Effector memory CD4-positive, alpha-beta T cell (primary cell): ENCODE results near the gene ZNF681.
A peak's percentile ranks its signal among the peaks of the same experiment; 100 is the strongest.

ENCODE experiments used
- DNase-seq, 3 donors: peaks; one replicate each; pipeline ENCODE4 v3.0.0-alpha.2; 2020
- H3K27ac ChIP-seq: 2 replicates; pipeline ENCODE4 v1.7.0; 2013; ENCODE audit warnings: mild to moderate bottlenecking, low read length, moderate library complexity; ENCODE audit not compliant: insufficient read depth, poor library complexity, severe bottlenecking
- H3K27me3 ChIP-seq: replicated peaks from 2 replicates; pipeline ENCODE4 v1.7.0; 2013; ENCODE audit warnings: mild to moderate bottlenecking, low read length; ENCODE audit not compliant: insufficient read depth, control insufficient read depth, poor library complexity, severe bottlenecking
- H3K36me3 ChIP-seq: 2 replicates; pipeline ENCODE4 v1.7.0; 2013; ENCODE audit warnings: mild to moderate bottlenecking, low read length, moderate library complexity; ENCODE audit not compliant: control insufficient read depth, insufficient read depth
- H3K4me1 ChIP-seq: 2 replicates; pipeline ENCODE4 v1.7.0; 2013; ENCODE audit warnings: low read length, mild to moderate bottlenecking; ENCODE audit not compliant: control insufficient read depth, insufficient read depth, poor library complexity, severe bottlenecking
- H3K4me3 ChIP-seq: 2 replicates; pipeline ENCODE4 v1.7.0; 2013; ENCODE audit warnings: low read length, low read depth, mild to moderate bottlenecking; ENCODE audit not compliant: insufficient read depth, poor library complexity, severe bottlenecking
- H3K9me3 ChIP-seq: 2 replicates; pipeline ENCODE4 v1.7.0; 2013; ENCODE audit warnings: mild to moderate bottlenecking, low read length, moderate library complexity; ENCODE audit not compliant: control insufficient read depth
- total RNA-seq, 3 donors: gene quantifications; one replicate each; lab custom pipeline; 2026; lab: John Stamatoyannopoulos, UW

Gene ZNF681
- total RNA-seq: 7.5 to 13.6 (median 11.9) reads per million in 3 donors

DNA sequence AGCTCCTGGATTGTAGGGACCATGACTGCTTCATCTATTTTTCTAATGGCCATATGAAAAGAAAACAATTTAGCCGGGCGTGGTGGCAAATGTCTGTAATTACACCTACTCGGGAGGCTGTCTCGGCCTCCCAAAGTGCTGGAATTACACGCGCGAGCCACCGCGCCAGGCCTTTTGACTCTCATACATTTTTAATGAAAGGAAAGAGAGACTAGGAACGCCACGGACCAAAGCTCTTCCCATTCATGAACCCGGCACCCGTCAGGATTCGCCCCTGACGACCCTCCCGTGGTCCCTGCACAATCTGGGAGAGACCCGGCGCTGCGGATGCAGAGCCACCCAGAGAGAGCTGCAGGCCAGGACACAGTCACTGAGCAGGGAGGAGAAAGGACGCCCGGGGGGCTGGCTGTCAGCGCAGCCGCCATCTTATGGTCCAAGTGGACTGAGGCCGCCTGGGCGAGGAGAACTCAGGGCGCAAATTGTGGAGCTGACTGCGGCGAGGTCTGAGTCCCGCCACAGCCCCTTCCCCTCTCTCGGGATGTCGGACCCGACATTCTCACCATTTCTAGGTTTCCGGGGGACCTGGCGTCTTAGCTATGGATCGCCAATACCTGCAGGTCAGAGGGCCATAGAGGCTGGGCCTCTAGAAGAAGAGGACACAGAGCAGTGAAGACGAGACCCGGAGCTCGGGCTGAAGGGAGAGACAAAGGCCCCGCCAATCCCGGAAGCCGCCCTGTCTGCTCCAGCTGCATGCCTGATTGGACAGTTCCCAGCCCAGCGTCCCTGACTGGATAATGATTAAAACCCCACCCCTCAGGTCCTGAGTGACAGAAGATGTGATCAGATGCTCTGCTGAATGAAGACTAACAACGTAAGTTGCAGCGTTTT lies at the start of gene ZNF681:
TSS of gene ZNF681 (minus strand) at position 705 of the 888 bp plus-strand sequence. CDS start at position 563, 142 bp downstream.
- peak; percentile 74 to 83 (median 83) for DNase-seq
- H3K4me1 ChIP-seq: peaks cover 11% of the 10 kb centered on the region
- no peaks in the 10 kb centered on the region for H3K36me3 ChIP-seq
- H3K4me3 ChIP-seq: peak within 1 kb of the TSS; percentile 83
- H3K27me3 ChIP-seq: no peaks in the 10 kb centered on the region
- no peaks in the 10 kb centered on the region for H3K9me3 ChIP-seq
- H3K27ac ChIP-seq: peak within 1 kb of the TSS; percentile 81

DNA sequence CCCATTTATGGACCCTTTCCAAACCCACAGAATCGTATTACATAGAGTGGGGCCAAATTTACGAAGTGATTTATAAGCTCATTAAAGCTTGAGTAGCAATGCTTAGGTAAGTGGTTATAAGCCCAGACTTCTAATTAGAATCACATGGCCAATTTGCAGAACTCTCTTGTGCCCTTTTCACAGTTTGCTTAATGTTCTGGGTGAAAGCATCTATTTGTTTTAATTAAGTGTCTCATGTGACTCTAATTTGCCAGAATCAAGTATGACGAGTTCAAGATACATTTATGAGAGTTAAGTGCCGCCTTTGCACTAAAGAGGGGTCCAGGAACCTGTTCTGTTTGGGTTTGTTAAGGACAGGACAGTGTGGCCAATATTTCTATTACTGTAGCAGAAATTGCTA lies 46.0 kb upstream of the ZNF681 start:
- H3K27me3 ChIP-seq: no peaks in the 10 kb centered on the region
- H3K4me1 ChIP-seq: peaks cover 9% of the 10 kb centered on the region
- H3K4me3 ChIP-seq: no peak overlapping the region
- H3K27ac ChIP-seq: no peak overlapping the region
- no peaks in the 10 kb centered on the region for H3K36me3 ChIP-seq
- H3K9me3 ChIP-seq: no peaks in the 10 kb centered on the region
- no peak for DNase-seq

DNA sequence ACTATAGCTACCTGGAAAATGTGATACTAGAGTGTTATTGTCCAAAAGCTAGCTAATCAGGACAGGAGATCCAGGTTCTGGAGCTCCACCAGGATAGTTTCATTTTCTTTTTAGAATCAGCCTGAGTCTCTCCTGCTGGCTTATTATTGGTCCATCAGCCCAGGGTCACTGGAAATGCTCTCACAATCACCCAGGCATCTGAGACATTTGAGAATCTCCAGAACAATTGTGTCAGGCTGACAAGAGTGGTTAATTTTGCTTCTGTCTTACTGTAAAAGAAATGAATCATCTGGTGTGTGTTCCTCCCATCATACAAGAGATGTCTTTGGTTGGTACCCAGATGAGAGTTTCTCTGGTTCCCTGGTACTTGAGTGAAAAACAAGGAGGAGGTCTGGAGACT lies 43.6 kb upstream of the ZNF681 start:
- Histone ChIP-seq H3K36me3 (no peaks in the 10 kb centered on the region), H3K4me1 (peaks cover 9% of the 10 kb centered on the region), H3K4me3 (peak overlapping the region; percentile 48), H3K9me3 (no peaks in the 10 kb centered on the region), H3K27ac (peak overlapping the region; percentile 57), H3K27me3 (no peaks in the 10 kb centered on the region)
- no peak for DNase-seq

DNA sequence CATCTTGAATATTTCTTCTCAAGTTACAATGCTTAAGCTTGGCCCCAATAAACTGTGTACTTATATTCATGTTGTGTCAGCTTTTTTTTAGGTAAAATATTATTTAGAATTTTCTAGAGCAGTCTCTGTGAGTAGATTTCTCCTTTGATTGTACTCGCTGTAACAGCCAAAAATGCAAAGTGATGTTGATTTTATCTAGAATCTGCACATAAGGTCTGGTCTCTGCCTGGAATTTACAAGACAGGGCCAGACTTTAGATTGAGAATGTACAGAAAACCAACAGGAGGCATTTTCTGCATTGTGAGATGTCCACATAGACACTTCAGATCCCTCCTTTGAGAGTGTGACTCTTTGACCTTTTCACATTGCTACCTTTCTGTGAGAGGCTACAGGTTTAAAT lies 43.1 kb upstream of the ZNF681 start:
- Histone ChIP-seq H3K27me3 (no peaks in the 10 kb centered on the region), H3K4me1 (peaks cover 9% of the 10 kb centered on the region), H3K27ac (peak overlapping the region; percentile 57), H3K4me3 (peak overlapping the region; percentile 48), H3K9me3 (no peaks in the 10 kb centered on the region), H3K36me3 (no peaks in the 10 kb centered on the region)
- DNase-seq: no peak

DNA sequence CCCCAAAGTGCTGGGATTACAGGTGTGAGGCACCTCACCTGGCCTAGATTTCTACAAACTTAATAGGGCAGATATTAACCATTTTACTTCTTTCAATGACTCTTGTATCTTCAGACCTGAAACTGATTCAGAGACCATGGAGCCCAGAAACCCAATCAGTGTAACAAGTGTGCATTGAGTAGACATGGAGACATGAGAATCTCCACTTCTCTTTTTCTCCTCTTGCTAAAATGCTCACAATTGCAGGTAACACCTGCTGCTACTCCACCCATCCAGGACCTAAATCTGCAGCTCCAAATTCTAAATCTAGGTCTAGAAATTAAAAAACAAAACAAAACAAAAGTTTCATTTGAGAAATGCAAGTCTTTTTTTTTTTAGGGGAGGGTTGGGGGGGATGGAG lies 42.2 kb upstream of the ZNF681 start:
- Histone ChIP-seq H3K9me3 (no peaks in the 10 kb centered on the region), H3K36me3 (no peaks in the 10 kb centered on the region), H3K27me3 (no peaks in the 10 kb centered on the region), H3K4me3 (no peak overlapping the region), H3K27ac (peak overlapping the region; percentile 53), H3K4me1 (peaks cover 9% of the 10 kb centered on the region)
- no peak for DNase-seq

DNA sequence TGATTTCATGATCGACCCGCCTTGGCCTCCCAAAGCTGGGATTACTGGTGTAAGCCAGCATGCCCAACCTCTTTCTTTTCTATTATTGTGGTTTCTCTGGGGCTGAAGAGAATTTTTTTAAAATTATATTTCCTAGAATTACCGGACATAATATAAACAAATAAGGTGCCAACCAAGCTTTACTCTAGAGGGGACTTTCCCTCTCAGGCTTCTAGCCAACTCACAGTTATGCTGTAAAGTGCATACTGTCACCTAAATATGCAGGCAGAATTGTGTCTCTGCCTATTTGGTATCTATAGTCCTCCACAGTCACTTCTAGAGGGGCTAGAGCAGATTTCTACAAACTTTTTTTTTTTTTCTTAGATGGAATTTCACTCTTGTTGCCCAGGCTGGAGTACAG lies 41.6 kb upstream of the ZNF681 start:
- no peaks in the 10 kb centered on the region for H3K9me3 ChIP-seq
- H3K4me1 ChIP-seq: peaks cover 9% of the 10 kb centered on the region
- H3K27ac ChIP-seq: peak overlapping the region; percentile 53
- no peak overlapping the region for H3K4me3 ChIP-seq
- H3K27me3 ChIP-seq: no peaks in the 10 kb centered on the region
- DNase-seq: no peak
- no peaks in the 10 kb centered on the region for H3K36me3 ChIP-seq

DNA sequence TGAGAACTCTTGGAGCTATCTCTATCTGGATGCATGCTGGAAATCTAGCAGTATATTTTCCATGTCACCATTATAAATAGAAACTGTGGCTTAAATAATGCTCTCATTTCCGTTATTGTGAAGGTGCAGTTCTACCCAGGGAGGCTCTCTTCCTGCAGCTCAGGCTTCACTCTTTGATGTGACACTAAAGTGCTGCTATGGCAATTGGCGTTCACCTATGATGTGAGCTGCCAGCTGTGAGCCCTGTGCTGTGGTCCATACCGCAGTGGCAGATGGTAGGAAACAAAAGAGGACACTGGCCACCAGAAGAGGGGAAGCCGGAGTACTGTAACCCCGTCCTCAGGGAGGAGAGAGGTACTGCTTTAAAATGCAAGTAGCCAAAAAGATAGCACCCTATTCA lies 40.6 kb upstream of the ZNF681 start:
- H3K4me3 ChIP-seq: peak overlapping the region; percentile 25
- DNase-seq: peak in 2 of 3 donors; percentile 12 to 13
- peaks cover 9% of the 10 kb centered on the region for H3K4me1 ChIP-seq
- no peaks in the 10 kb centered on the region for H3K9me3 ChIP-seq
- no peaks in the 10 kb centered on the region for H3K27me3 ChIP-seq
- no peaks in the 10 kb centered on the region for H3K36me3 ChIP-seq
- peak overlapping the region; percentile 61 for H3K27ac ChIP-seq

DNA sequence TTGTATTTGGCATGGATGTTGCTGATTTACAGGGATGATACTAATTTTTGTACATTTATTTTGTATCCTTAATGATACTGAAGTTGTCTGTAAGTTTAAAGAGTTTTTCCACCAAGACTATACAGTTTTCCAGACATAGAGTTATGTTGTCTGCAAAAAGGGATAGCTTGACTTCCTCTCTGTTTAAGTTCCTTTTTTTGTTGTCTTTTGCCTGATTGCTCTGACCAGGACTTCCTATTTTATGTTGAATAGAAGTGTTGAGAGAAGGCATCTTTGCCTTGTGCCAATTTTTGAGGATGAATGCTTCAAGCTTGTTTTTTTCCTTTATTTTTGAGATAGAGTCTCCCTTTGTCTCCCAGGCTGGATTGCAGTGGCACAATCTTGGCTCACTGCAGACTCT lies 36.8 kb upstream of the ZNF681 start:
- Histone ChIP-seq H3K36me3 (no peaks in the 10 kb centered on the region), H3K4me3 (no peak overlapping the region), H3K9me3 (no peaks in the 10 kb centered on the region), H3K27me3 (no peaks in the 10 kb centered on the region), H3K27ac (no peak overlapping the region), H3K4me1 (no peaks in the 10 kb centered on the region)
- no peak for DNase-seq

DNA sequence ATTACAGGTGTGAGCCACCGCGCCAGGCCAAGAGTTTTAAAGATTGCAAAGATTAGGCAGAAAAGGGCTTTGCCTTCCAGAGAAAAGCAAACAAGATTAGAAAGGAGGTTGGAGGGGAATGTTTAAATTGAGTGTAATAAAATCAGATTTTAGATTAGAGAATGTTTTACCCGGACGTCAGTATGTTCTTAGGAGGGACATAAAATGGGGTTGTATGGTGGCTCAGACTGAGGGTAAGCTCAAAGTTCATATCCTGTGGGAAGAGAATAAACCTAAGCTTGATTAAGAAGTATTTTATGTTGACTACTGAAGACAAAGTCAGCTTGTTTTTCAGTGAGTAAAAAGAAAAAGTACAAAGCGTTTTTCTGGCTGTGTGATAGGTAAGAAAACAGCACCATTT lies 34.1 kb upstream of the ZNF681 start:
- Histone ChIP-seq H3K4me3 (no peak overlapping the region), H3K27ac (no peak overlapping the region), H3K9me3 (no peaks in the 10 kb centered on the region), H3K27me3 (no peaks in the 10 kb centered on the region), H3K4me1 (no peaks in the 10 kb centered on the region), H3K36me3 (no peaks in the 10 kb centered on the region)
- no peak for DNase-seq

DNA sequence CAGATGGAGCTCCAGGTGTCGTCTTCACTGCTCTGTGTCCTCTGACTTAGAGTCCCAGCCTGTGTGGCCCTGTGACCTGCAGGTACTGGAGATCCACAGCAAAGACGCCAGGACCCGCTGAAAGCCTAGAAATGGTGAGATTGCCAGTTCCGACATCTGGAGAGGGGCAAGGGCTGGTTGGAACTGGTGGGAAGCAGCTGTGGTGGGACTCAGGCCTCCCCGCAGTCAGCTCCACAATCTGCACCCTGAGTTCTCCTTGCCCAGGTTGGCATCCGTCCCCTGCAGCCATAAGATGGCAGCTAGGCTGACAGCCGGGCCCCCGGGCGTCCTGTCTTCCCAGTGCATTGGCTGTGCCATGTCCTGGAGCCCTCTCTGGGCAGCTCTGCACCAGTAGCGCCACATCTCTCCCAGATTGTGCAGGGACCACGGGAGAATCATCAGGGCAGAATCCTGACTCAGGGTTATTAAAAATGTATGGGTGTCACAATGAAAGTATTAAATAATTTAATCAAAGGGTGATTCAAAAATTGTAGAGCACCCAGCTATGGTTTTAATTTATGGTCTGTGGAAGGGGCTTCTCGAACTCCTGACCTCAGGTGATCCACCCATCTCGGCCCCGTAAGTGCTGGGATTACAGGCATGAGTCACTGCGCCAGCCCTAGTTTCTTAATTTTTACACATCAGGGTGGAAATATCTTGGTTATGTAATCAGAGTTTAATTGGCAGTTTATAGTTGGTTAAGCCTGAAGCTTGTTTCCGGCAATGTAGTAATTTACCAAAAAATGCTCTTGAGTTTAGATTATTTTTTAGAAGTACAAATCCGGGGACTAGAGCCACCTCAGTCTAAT lies 32.2 kb upstream of the ZNF681 start:
- Histone ChIP-seq H3K36me3 (no peaks in the 10 kb centered on the region), H3K4me1 (no peaks in the 10 kb centered on the region), H3K27me3 (no peaks in the 10 kb centered on the region), H3K4me3 (no peak overlapping the region), H3K27ac (no peak overlapping the region), H3K9me3 (no peaks in the 10 kb centered on the region)
- DNase-seq: no peak
